SJSA1 (cell line): ENCODE data around the gene CCDC90B. TPM values are rescaled to one million over a fixed set of nuclear protein-coding genes. Genes with fewer than 3 reads are reported as not detected.
"Not testable (repeated sequence)": the region's sequence is repeated elsewhere in the genome, so short reads cannot be mapped to it uniquely, and the experiment has no call there.

ENCODE experiments used
- DNase-seq, 2 experiments: peaks; one replicate each; pipeline ENCODE4 v3.0.0-alpha.2; 2015 to 2020; ENCODE audit warnings: low spot score in 2 of 2, low read depth in 1 of 2
- H3K27ac ChIP-seq: fragments of 250-450 bp; sonication (Bioruptor Pico); 2 replicates; pipeline ENCODE4 v1.5.1; 2020; ENCODE audit warnings: mild to moderate bottlenecking, moderate library complexity
- H3K27me3 ChIP-seq: fragments of 250-450 bp; sonication (Bioruptor Pico); replicated peaks from 2 replicates; pipeline ENCODE4 v1.5.1; 2020; ENCODE audit warnings: mild to moderate bottlenecking, moderate library complexity
- H3K36me3 ChIP-seq: fragments of 250-450 bp; sonication (Bioruptor Pico); 2 replicates; pipeline ENCODE4 v1.5.1; 2020; ENCODE audit warnings: mild to moderate bottlenecking
- H3K4me1 ChIP-seq: fragments of 250-450 bp; sonication (Bioruptor Pico); replicated peaks from 2 replicates; pipeline ENCODE4 v1.6.1; 2021; ENCODE audit warnings: mild to moderate bottlenecking
- H3K4me3 ChIP-seq: fragments of 250-450 bp; sonication (Bioruptor Pico); 2 replicates; pipeline ENCODE4 v1.5.1; 2020; ENCODE audit warnings: mild to moderate bottlenecking
- H3K9me3 ChIP-seq: fragments of 250-450 bp; sonication (Bioruptor Pico); replicated peaks from 2 replicates; pipeline ENCODE4 v1.5.1; 2020; ENCODE audit warnings: mild to moderate bottlenecking
- total RNA-seq: library from RNA; depleted of rRNA; stranded (reverse); fragments of >200 nt; shearing (Covaris generic); gene quantifications from 2 replicates; pipeline ENCODE4 v1.2.3, GENCODE V29; 2014; rRNA removed

Gene CCDC90B, protein sequence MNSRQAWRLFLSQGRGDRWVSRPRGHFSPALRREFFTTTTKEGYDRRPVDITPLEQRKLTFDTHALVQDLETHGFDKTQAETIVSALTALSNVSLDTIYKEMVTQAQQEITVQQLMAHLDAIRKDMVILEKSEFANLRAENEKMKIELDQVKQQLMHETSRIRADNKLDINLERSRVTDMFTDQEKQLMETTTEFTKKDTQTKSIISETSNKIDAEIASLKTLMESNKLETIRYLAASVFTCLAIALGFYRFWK
- 32.2 and 45.1 TPM in 2 replicates for total RNA-seq

DNA sequence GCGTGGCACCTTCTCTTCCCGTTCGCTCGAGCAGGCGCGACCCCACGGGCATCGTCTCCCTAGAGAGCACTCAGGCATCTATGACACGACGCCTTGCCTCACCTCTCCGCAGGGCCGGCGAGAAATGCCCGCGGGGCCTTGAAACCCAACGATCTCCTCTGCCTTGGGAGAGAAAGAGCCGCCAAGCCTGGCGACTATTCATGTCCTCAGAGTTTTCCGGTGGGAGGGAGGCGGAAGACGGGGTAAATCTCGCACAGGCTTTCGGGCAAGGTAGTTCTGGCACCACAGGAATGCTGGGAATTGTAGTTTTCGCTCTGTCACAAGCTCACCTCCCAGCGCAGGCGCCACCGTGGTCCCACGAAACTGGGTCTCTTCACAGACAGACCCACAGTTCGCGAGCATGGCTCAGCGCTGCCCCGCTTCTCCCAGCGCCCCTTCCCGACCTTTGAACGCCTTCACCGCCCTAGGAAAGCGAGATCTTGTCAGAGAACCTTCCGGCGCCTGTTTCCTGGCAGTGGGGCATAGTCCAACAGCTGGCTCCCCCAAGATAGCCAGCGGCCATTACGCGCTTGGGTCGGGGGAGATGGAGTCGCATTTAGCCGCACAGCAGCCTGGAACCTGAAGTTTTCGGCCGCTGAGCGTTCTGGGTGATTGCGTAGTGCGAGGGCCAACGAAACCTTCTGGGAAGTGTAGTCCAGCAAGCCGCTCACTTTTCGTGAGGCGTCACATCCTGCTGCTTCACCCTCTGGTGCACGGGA lies at the start of gene CCDC90B:
CCDC90B (minus strand) TSS at position 597 of the 758 bp plus-strand sequence; CDS start at position 202, 395 bp downstream.
- H3K36me3 ChIP-seq: peaks cover 8% of the 10 kb centered on the region
- H3K4me1 ChIP-seq: peaks cover 14% of the 10 kb centered on the region
- H3K27ac ChIP-seq: peak within 1 kb of the TSS; percentile 96
- H3K27me3 ChIP-seq: no peaks in the 10 kb centered on the region
- DNase-seq: peak; percentile 86 to 92
- H3K4me3 ChIP-seq: peak within 1 kb of the TSS; percentile 84
- H3K9me3 ChIP-seq: no peaks in the 10 kb centered on the region

DNA sequence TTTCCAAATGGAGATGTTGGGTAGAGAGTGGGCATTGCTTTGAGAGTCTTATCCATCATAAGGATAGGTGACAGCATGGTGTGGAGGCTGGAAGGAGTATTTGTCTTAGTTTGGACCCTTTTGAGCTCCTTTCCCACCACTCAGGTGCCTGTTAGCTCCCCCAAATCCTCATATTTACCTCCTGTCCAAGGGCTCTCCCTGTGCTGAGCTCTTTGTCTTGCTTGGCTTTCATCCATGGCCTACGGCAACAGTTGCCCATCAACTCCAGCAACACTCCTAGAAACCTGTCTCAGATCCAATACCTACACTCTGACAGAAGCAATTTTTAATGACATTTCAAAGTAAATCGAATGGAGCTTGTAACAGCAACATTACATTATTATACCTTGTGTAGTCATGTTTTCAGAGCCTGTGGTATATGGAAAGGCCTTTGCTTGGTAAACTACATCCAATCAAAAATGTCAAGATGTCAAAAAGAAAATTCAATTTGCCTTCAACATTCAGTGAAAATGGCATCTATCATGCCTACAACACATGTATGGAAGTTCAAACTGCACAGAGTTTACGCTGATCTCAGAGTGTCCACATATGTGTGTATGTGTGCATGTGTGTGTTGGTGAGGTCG lies 49.4 kb upstream of the CCDC90B start:
- H3K27me3 ChIP-seq: no peaks in the 10 kb centered on the region
- H3K27ac ChIP-seq: no peak overlapping the region
- H3K4me1 ChIP-seq: no peaks in the 10 kb centered on the region
- DNase-seq: no peak
- H3K4me3 ChIP-seq: no peak overlapping the region
- no peaks in the 10 kb centered on the region for H3K36me3 ChIP-seq
- H3K9me3 ChIP-seq: no peaks in the 10 kb centered on the region

DNA sequence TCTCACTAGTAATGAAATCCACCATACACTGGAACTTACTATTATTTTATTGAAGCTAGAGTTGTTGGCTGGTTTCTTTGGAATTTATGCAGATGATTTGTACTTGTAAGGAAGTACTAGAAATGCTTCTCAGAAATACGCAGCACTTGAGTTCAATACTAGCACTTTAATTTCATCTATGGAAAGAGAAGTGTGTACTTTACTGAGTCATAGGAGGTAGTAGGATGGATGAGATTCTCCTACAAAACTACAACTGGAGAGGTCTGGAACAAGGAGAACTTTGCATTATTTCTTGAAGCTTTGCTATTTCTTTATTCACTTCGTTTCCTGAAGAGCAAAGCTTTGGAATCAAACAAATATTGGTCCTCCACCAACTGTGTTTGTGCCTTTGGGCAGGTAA lies 44.1 kb upstream of the CCDC90B start:
- Histone ChIP-seq H3K9me3 (no peaks in the 10 kb centered on the region), H3K36me3 (no peaks in the 10 kb centered on the region), H3K27me3 (no peaks in the 10 kb centered on the region), H3K4me1 (no peaks in the 10 kb centered on the region), H3K4me3 (no peak overlapping the region), H3K27ac (no peak overlapping the region)
- no peak for DNase-seq

DNA sequence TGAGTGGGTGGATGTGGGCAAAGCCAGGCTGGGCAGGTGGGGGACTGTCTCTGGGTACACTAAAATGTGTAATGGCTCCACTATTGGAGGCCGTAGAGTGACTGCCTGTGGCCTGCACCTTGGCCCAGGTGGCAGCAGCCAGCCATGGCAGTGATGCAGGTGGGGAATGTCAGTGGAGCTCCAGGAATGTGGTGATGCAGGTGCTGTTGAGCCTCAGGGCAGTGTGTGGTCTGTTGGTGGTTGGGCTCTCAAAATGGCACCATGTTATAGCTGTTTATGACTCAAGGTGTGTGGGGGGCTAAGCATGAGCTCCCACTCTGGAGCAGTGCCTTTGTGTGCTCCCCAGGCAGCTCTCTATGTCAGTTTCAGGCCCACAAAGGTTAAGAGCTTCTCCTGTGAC lies 40.2 kb upstream of the CCDC90B start:
- no peaks in the 10 kb centered on the region for H3K4me1 ChIP-seq
- no peak overlapping the region for H3K27ac ChIP-seq

DNA sequence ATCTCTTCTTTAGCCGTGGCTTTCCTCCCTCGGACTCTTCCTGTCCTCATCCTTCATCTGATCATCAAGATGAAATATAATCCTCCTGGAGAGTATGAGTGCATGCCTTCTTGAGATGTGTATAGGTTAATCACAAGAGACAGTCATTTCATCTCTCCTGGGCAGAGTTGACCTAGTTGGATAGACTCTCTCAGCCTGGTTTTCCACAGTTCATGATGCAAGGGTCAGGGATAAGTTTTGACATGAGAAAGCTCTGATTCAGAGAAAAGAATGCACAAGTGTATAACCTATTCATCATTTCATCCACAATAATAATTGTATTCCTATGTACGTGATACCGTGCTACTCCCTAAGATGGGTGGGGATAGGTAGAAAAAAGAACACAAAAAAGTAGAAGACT lies 33.2 kb upstream of the CCDC90B start:
- Histone ChIP-seq H3K9me3 (no peaks in the 10 kb centered on the region), H3K36me3 (no peaks in the 10 kb centered on the region), H3K27me3 (no peaks in the 10 kb centered on the region), H3K4me1 (no peaks in the 10 kb centered on the region), H3K4me3 (no peak overlapping the region), H3K27ac (no peak overlapping the region)
- no peak for DNase-seq

More for the DNA sequence above, 40.2 kb upstream of the CCDC90B start:
- DNase-seq: no peak
- Histone ChIP-seq H3K9me3 (no peaks in the 10 kb centered on the region), H3K36me3 (no peaks in the 10 kb centered on the region), H3K4me3 (no peak overlapping the region), H3K27me3 (no peaks in the 10 kb centered on the region)

DNA sequence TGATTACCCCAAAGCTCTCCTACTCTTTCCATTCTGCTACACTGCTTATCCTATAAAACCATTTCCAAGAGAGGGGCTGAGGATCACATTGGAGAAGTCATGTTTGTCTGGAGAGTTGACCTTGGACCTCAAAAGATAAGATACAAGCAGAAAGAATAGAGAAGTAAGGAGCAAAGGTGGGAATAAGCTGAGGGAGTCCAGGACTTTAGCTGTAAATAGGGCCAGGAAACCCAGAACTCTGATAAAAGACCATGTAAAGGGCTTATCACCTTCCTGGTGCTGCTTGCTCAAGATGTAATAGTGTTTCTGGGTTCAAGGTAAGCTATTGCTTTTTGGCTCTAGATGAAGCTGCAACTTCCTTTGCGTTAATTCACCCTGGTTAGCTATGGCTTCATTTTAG lies 32.8 kb upstream of the CCDC90B start:
- H3K4me1 ChIP-seq: no peaks in the 10 kb centered on the region
- H3K36me3 ChIP-seq: no peaks in the 10 kb centered on the region
- H3K27me3 ChIP-seq: no peaks in the 10 kb centered on the region
- no peaks in the 10 kb centered on the region for H3K9me3 ChIP-seq
- no peak overlapping the region for H3K4me3 ChIP-seq
- H3K27ac ChIP-seq: no peak overlapping the region
- DNase-seq: no peak

DNA sequence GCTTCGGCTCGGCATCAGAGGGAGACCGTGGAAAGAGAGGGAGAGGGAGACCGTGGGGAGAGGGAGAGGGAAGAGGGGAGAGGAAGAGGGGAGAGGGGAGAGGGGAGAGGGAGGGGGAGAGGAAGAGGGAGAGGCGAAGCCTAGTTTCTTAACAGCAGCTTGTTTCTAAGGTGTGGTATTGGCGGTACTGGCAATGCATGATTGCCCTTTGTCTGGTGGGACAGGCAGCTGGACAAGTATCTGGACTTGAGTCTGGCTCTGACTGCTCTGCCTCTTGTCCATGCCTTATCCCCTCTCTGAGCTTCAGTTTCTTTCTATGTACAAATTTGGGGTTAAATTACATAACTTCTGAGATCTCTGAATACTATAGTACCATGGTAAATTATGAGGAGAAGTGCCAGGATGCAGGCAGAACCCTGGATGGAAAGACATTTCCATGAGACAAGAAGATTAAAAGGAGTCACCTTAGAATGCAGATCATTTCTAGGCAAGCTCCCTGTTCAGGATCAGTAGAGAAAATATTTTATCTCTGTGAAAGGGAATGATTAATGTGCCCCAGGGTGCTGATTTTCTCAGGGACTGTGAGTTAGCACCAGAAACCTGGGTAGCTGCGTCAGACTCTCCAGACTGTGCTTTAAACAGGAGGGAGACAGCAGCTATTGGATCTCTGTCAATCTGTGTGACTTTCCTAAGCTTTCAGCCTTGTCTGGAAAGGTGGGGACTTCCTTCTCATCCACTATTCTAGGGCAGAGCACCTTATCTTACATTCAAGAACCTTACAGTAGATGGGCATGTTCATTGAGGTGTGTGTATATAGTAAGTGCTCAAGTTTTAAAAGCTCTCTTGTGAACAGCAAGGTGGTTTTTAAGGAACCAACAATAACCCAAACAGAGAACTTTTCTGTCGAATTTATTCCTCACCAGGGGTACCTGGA lies 31.9 kb upstream of the CCDC90B start:
- Histone ChIP-seq H3K9me3 (no peaks in the 10 kb centered on the region), H3K27ac (no peak overlapping the region), H3K4me1 (no peaks in the 10 kb centered on the region), H3K27me3 (no peaks in the 10 kb centered on the region), H3K36me3 (no peaks in the 10 kb centered on the region), H3K4me3 (no peak overlapping the region)
- no peak for DNase-seq

DNA sequence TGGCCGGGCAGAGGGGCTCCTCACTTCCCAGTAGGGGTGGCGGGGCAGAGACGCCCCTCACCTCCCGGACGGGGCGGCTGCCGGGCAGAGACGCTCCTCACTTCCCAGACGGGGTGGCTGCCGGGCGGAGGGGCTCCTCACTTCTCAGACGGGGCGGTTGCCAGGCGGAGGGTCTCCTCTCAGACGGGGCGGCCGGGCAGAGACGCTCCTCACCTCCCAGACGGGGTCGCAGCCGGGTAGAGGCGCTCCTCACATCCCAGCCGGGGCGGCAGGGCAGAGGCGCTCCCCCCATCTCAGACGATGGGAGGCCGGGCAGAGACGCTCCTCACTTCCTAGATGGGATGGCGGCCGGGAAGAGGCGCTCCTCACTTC lies 30.7 kb upstream of the CCDC90B start:
- not testable (repeated sequence) for H3K27me3 ChIP-seq, H3K27ac ChIP-seq, DNase-seq, H3K36me3 ChIP-seq, H3K9me3 ChIP-seq, H3K4me1 ChIP-seq, H3K4me3 ChIP-seq

DNA sequence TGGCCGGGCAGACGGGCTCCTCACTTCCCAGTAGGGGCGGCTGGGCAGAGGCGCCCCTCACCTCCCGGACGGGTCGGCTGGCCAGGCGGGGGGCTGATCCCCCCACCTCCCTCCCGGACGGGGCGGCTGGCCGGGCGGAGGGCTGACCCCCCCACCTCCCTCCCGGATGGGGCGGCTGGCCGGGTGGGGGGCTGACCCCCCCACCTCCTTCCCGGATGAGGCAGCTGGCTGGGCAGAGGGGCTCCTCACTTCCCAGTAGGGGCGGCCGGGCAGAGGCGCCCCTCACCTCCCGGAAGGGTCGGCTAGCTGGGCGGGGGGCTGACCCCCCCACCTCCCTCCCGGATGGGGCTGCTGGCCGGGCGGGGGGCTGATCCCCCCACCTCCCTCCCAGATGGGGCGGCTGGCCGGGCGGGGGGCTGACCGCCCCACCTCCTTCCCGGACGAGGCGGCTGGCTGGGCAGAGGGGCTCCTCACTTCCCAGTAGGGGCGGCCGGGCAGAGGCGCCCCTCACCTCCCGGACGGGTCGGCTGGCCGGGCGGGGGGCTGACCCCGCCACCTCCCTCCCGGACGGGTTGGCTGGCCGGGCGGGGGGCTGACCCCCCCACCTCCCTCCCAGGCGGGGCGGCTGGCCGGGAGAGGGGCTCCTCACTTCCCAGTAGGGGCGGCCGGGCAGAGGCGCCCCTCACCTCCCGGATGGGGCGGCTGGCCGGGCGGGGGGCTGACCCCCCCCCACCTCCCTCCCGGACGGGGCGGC lies 30.2 kb upstream of the CCDC90B start:
- not testable (repeated sequence) for H3K27me3 ChIP-seq, DNase-seq, H3K4me3 ChIP-seq, H3K9me3 ChIP-seq, H3K27ac ChIP-seq, H3K36me3 ChIP-seq, H3K4me1 ChIP-seq

DNA sequence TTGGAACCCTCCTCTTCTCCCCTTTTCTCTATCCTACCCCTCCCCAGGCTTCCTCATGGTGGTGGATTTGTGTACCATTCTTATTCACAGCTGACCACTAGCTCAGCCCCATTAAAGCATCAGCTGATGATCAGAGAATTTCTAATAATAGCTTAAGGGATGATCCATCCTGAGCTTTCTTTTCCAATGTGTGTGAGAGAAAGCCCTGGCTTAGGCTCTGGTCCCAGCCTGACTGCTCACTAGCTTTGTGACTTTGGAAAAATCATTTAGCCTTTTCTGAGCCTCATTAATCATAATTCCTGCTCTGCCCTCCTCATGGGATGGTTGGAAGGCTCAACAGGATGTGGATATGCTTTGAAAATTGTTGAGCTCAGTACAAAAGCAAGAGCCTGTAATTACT lies 26.3 kb upstream of the CCDC90B start:
- Histone ChIP-seq H3K27me3 (no peaks in the 10 kb centered on the region), H3K27ac (no peak overlapping the region), H3K4me1 (no peaks in the 10 kb centered on the region), H3K4me3 (no peak overlapping the region), H3K9me3 (no peaks in the 10 kb centered on the region), H3K36me3 (no peaks in the 10 kb centered on the region)
- no peak for DNase-seq

DNA sequence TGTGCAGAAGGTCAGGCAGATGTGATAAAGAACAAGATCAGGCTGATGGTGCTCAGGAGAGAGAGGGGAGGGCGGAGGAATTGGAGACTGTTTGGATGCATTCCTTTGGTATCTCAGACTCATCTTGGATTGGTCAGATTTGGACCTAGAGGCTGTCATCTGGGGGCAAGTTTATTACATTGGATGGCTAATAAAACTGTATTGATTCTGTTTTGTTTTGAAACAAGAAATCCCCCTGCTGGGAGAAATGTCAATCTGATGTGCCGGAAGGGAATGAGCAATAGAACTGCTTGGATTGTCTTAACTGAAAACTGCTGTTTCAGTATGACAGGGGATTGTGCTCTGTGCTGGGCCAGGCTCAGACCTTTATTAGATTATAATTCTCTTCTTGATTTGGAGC lies 25.5 kb upstream of the CCDC90B start:
- H3K27me3 ChIP-seq: no peaks in the 10 kb centered on the region
- no peak for DNase-seq
- no peaks in the 10 kb centered on the region for H3K4me1 ChIP-seq
- H3K9me3 ChIP-seq: no peaks in the 10 kb centered on the region
- H3K36me3 ChIP-seq: no peaks in the 10 kb centered on the region
- no peak overlapping the region for H3K4me3 ChIP-seq
- no peak overlapping the region for H3K27ac ChIP-seq

DNA sequence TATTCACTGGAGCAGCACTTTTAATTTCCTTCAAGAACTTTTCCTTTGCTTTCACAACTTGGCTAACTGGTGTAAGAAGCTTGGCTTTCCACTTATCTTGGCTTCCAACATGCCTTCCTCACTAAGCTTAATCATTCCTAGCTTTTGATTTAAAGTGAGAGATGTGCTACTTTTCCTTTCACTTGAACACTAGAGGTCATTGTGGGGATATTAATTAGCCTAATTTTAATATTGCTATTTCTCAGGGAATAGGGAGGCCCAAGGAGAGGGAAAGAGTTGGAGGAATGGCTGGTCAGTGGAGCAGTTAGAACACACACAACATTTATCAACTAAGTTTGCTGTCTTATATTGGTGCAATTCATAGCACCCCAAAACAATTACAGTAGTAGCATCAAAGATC lies 24.6 kb upstream of the CCDC90B start:
- Histone ChIP-seq H3K27me3 (no peaks in the 10 kb centered on the region), H3K36me3 (no peaks in the 10 kb centered on the region), H3K4me3 (no peak overlapping the region), H3K9me3 (no peaks in the 10 kb centered on the region), H3K27ac (no peak overlapping the region), H3K4me1 (no peaks in the 10 kb centered on the region)
- DNase-seq: no peak

DNA sequence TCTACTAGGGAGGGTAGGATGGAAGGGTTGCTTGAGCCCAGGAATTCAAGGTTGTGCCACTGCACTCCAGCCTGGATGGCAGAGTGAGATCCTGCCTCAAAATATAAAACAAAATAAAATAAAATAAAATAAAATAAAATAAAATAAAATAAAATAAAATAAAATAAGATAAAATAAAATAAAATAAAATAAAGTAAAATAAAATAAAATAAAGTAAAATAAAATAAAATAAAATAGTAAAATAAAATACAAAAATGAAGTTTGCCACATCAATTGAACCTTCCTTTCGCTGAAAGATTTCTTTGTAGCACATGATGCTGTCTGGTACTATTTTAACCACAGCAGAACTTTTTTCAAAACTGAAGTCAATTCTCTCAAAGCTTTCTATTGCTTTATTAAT lies 22.4 kb upstream of the CCDC90B start:
- H3K4me3 ChIP-seq, DNase-seq, H3K36me3 ChIP-seq, H3K4me1 ChIP-seq, H3K27ac ChIP-seq, H3K9me3 ChIP-seq, H3K27me3 ChIP-seq: not testable (repeated sequence)
